Ishikawa (cell line): ENCODE measurements around the gene CHD2.

Experiments
- CEBPB ChIP-seq: IDR thresholded peaks from 2 replicates; pipeline ENCODE4 v1.6.1; 2012
- CREB1 ChIP-seq: IDR thresholded peaks from 2 replicates; pipeline ENCODE4 v1.6.1; 2012; ENCODE audit warnings: low read depth
- EGR1 ChIP-seq: IDR thresholded peaks from 2 replicates; pipeline ENCODE4 v1.6.1; 2012
- EP300 ChIP-seq: IDR thresholded peaks from 2 replicates; pipeline ENCODE4 v1.6.1; 2012; ENCODE audit warnings: borderline replicate concordance
- FOXM1 ChIP-seq: IDR thresholded peaks from 2 replicates; pipeline ENCODE4 v1.6.1; 2012; ENCODE audit warnings: low read depth, borderline replicate concordance
- NFIC ChIP-seq: IDR thresholded peaks from 2 replicates; pipeline ENCODE4 v1.6.1; 2012
- RAD21 ChIP-seq: IDR thresholded peaks from 2 replicates; pipeline ENCODE4 v1.6.1; 2012; ENCODE audit warnings: low read depth
- TAF1 ChIP-seq: IDR thresholded peaks from 2 replicates; pipeline ENCODE4 v1.6.1; 2012; ENCODE audit warnings: low read depth, mild to moderate bottlenecking
- TCF12 ChIP-seq: IDR thresholded peaks from 2 replicates; pipeline ENCODE4 v1.6.1; 2012; ENCODE audit warnings: low read depth
- TEAD4 ChIP-seq: IDR thresholded peaks from 2 replicates; pipeline ENCODE4 v1.6.1; 2012
- YY1 ChIP-seq: IDR thresholded peaks from 2 replicates; pipeline ENCODE4 v1.6.1; 2012; ENCODE audit warnings: low read depth
- ZBTB7A ChIP-seq: IDR thresholded peaks from 2 replicates; pipeline ENCODE4 v1.6.1; 2012; ENCODE audit warnings: low read depth
- TF ChIP-seq, protein P1 (sequence below): IDR thresholded peaks from 2 replicates; pipeline ENCODE4 v1.6.1; 2012; ENCODE audit warnings: low read depth, mild to moderate bottlenecking
- TF ChIP-seq, protein P2 (sequence below): IDR thresholded peaks from 2 replicates; pipeline ENCODE4 v1.6.1; 2012
- TF ChIP-seq, protein P3 (sequence below): IDR thresholded peaks from 2 replicates; pipeline ENCODE4 v1.6.1; 2012

The CHD2 gene

DNA sequence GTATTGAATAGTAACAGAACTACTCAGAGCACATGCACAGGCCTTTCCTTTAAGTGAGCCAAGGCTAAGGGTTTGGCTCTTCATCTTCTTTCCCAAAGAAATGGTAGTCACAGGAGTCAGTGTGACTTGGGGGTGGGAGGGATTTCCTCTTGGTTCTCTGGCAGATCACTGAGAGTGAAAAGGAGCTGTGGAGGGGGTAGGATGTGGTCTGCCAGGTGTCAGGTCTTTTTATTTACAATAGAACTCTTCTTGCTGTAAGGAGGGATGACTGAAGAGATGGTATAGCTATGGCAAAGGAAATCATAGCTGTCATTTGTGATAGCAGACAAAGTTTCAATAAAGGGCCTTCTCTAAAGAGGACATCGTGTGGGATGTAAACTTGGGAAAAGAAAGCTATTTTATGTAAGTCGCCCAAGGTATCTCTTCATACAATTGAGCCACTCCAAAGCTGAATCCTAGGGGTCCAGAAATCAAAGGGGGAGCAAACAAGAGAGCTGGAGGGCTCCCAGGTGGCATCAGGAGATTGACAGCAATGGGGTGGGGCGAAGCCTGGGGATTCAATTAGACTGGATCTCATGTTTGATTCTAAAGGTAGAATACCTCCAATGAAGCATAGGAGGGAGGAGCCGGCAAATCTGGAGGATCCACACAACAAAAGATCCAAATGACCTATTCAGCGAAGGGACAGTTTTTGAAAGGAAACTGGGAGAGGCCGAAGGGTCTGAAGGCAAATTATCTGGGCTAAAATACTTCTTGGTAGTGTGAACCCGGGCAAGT, 20.0 kb upstream of the CHD2 start:
- TF ChIP-seq, protein P1, sequence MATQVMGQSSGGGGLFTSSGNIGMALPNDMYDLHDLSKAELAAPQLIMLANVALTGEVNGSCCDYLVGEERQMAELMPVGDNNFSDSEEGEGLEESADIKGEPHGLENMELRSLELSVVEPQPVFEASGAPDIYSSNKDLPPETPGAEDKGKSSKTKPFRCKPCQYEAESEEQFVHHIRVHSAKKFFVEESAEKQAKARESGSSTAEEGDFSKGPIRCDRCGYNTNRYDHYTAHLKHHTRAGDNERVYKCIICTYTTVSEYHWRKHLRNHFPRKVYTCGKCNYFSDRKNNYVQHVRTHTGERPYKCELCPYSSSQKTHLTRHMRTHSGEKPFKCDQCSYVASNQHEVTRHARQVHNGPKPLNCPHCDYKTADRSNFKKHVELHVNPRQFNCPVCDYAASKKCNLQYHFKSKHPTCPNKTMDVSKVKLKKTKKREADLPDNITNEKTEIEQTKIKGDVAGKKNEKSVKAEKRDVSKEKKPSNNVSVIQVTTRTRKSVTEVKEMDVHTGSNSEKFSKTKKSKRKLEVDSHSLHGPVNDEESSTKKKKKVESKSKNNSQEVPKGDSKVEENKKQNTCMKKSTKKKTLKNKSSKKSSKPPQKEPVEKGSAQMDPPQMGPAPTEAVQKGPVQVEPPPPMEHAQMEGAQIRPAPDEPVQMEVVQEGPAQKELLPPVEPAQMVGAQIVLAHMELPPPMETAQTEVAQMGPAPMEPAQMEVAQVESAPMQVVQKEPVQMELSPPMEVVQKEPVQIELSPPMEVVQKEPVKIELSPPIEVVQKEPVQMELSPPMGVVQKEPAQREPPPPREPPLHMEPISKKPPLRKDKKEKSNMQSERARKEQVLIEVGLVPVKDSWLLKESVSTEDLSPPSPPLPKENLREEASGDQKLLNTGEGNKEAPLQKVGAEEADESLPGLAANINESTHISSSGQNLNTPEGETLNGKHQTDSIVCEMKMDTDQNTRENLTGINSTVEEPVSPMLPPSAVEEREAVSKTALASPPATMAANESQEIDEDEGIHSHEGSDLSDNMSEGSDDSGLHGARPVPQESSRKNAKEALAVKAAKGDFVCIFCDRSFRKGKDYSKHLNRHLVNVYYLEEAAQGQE: no peak
- TF ChIP-seq TCF12 (no peak), NFIC (no peak), CREB1 (no peak), EGR1 (no peak), TAF1 (no peak)

DNA sequence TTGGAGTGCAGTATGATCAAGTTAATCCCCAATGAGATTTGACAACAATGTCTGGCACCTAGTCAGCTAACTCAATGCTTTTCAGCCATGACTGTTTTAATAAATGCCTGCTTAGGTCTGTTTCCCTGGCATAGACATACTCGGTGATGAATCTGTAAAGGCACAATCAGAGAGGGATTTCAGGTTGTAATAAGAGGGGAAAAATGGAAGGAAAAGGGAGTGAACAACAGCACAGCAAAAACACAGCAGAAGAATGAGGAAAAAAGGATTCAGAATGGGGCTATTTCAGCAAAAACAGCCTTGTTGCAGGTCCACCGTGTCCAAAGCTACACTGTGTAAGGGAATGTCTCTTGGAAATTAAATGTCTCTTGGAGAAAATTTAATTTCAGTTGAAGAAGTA, 19.3 kb upstream of the CHD2 start:
- TF ChIP-seq TAF1 (no peak), EGR1 (no peak), ZBTB7A (no peak), CEBPB (no peak)
- TF ChIP-seq, protein P1: no peak

DNA sequence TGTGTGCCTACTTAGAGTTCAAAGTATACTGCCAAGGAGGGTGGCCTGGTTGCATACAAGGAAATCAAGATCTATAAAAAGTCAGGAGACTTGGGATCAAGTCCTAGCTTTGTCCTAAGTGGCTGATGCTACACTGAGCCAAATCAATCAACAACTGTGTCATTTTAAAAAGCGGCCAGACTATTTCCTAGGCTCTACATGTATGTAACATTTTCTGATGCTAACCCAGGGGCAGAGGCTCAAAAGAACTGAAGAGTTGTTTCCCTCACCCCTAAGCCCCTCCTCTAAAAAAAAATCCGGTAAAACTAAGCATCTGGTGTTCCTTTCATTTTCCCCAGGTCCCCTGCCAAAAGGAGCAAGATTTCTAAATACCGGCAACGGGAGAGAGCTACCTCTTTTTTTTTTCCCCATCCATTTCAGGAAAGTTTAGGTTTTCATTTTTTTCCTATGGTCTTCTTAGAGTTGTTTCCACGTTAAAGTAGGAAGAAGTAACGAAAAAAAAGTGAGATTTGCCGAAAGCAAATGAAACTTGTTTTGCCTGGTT, 18.8 kb upstream of the CHD2 start:
- TF ChIP-seq CEBPB (no peak), FOXM1 (no peak), YY1 (no peak), RAD21 (no peak), NFIC (no peak), EP300 (no peak), TEAD4 (no peak), TAF1 (no peak), ZBTB7A (no peak), CREB1 (no peak), EGR1 (no peak)
- TF ChIP-seq, protein P1: no peak
- TF ChIP-seq, protein P2, sequence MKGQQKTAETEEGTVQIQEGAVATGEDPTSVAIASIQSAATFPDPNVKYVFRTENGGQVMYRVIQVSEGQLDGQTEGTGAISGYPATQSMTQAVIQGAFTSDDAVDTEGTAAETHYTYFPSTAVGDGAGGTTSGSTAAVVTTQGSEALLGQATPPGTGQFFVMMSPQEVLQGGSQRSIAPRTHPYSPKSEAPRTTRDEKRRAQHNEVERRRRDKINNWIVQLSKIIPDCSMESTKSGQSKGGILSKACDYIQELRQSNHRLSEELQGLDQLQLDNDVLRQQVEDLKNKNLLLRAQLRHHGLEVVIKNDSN: no peak
- TF ChIP-seq, protein P3, sequence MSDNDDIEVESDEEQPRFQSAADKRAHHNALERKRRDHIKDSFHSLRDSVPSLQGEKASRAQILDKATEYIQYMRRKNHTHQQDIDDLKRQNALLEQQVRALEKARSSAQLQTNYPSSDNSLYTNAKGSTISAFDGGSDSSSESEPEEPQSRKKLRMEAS: no peak

DNA sequence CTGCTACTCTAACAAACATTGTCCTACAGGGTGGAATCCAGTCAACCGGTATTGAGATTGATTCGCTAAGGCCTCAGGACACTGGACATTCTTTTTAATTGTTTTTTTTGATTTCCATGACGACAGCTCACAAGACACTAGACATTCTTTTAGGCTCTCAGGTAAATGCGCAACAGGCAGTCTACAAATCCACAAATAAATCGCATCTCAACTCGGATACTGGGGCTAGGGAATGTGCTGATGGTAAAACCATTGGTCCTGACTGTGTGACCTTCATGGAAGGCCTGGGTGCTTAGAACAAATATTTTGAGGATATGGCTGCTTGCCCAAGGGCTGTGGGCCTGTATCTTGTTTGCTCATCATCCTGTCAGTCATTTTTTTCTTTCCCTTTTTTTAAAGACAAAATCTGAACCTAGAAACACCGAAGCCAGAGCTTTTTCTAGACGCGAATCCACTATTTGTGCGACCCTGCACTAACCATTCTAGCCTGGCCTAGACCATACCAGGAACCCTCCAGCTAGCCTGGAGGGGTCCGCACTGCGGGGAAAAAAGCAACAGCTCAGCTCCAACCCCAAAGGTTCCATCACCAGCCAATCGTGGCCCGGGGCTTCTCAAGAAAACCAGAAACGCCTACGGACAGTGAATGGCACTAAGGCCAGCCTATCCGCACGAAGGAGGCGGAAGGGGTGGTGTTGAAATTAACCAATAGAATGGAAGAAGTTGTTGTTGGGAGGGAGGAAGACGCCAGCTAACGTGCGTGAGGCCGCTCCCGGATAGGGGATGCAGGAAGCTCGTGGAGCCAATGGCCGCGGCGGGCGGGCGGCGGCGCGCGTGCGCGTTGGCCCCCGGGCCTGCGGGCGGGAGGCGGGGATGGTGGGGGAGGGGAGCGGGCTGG, 18.1 kb upstream of the CHD2 start:
- TF ChIP-seq TAF1 (peak; percentile 41), ZBTB7A (peak; percentile 63), CREB1 (0 out of 2 replicates have a peak, but pooled peaks have one; percentile 14)
- TF ChIP-seq, protein P3: no peak; the same call in 1 of the 2 replicates
- TF ChIP-seq, protein P2: peak; percentile 4; the same call in 1 of the 2 replicates
